Right cardiac atrium (tissue), 5 donors: Measurements from ENCODE around the gene EPHB2. TPM values are rescaled to one million over a fixed set of nuclear protein-coding genes. Genes with fewer than 3 reads are reported as not detected.

ENCODE experiments used
- ATAC-seq, 2 donors: fragments of 200-7000 bp; cut with Tn5 transposase; one replicate each; pipeline versions ENCODE4 v1.8.0 to v1.9.1; 2020; ENCODE audit warnings: moderate library complexity in 2 of 2, mild to moderate bottlenecking in 1 of 2
- DNase-seq, 3 donors: peaks; one replicate each; pipeline ENCODE4 v3.0.0-alpha.2; 2020
- H3K27ac ChIP-seq: one replicate; pipeline ENCODE4 v1.5.1; 2013; ENCODE audit warnings: mild to moderate bottlenecking, low read length, control low read depth, moderate library complexity
- H3K27me3 ChIP-seq: one replicate; pipeline ENCODE4 v1.6.1; 2013; ENCODE audit not compliant: control insufficient read depth, insufficient read depth
- H3K4me1 ChIP-seq: one replicate; pipeline ENCODE4 v1.6.1; 2013; ENCODE audit warnings: low read length; ENCODE audit not compliant: control insufficient read depth, insufficient read depth
- H3K4me3 ChIP-seq: one replicate; pipeline ENCODE4 v1.5.1; 2013; ENCODE audit warnings: low read length, control low read depth
- H3K9me3 ChIP-seq: one replicate; pipeline ENCODE4 v1.6.1; 2013; ENCODE audit warnings: low read length; ENCODE audit not compliant: control insufficient read depth
- WGBS: extraction: QIAGEN DNeasy Blood & Tissue Kit; methylation state at CpG from one replicate; pipeline ENCODE4 v1.1.7; 2013; 5-methylcytosine and 5-hydroxymethylcytosine counted together
- intact Hi-C, 4 donors: fragments of 100-400 bp; cut with DNase I; formaldehyde crosslinking; loops; one replicate each; pipeline versions ENCODE4 v1.11.0 to v1.14.0; 2022 to 2023
- polyA plus RNA-seq: library from polyadenylated mRNA; stranded (reverse); fragments of 200-250 nt; gene quantifications from one replicate; pipeline ENCODE4 v1.2.3, GENCODE V29; 2013
- total RNA-seq, 4 donors: library from RNA; stranded (reverse); fragmentation: NEBNext Ultra II Directional; extraction: Animal tissue kit (Norgen Biotek cat#: 25700); gene quantifications; one replicate each; pipeline ENCODE4 v1.2.1, GENCODE V29; 2021
- donor health status: healthy with polysubstance abuse.
- donor health status: DM: no; HTN: yes; CAD: no.
- donor health status: DM: no; HTN: no; CAD: no.
- donor health status: DM: no; HTN: yes; CAD: no; lungs with severe emphysema.
- donor health status: DM: yes; HTN: yes; CAD: no.

Gene EPHB2
- total and polyA plus RNA-seq, 5 donors: 1.2 to 7.7 (median 3.5) TPM

GRCh38 chr1:22722901-22723550, 12.4 kb downstream of the EPHB2 start:
- ATAC-seq (peak; percentile 44 to 51), DNase-seq (peak in 1 of 3 donors; percentile 49)
- intact Hi-C loops: loop anchor here in 1 of 4 donors (10.0 kb wide), 1 partner anchor 62 kb away; no protein-coding TSS in a partner anchor
- Histone ChIP-seq H3K27ac (no peak overlapping the region), H3K27me3 (no peaks in the 10 kb centered on the region), H3K9me3 (no peaks in the 10 kb centered on the region), H3K4me1 (no peaks in the 10 kb centered on the region), H3K4me3 (no peak overlapping the region)
- 45% methylated on average over 26 of the region's 26 CpGs for WGBS

GRCh38 chr1:22727873-22728272, 17.2 kb downstream of the EPHB2 start:
- no peaks in the 10 kb centered on the region for H3K27me3 ChIP-seq
- no peaks in the 10 kb centered on the region for H3K4me1 ChIP-seq
- no peak overlapping the region for H3K27ac ChIP-seq
- ATAC-seq (no peak), DNase-seq (no peak)
- WGBS: 91% methylated on average over 2 of the region's 2 CpGs
- H3K9me3 ChIP-seq: no peaks in the 10 kb centered on the region
- H3K4me3 ChIP-seq: no peak overlapping the region
- intact Hi-C loops: loop anchor here in 1 of 4 donors (10.0 kb wide), 1 partner anchor 57 kb away; no protein-coding TSS in a partner anchor

- no peak overlapping the region for H3K27ac ChIP-seq
- H3K4me1 ChIP-seq: no peaks in the 10 kb centered on the region
- WGBS: 63% methylated on average over 14 of the region's 14 CpGs
- DNase-seq: no peak
- H3K9me3 ChIP-seq: no peaks in the 10 kb centered on the region
- ATAC-seq: no peak
- no peak overlapping the region for H3K4me3 ChIP-seq
- H3K27me3 ChIP-seq: no peaks in the 10 kb centered on the region
- intact Hi-C loops: loop anchor here in 1 of 4 donors (10.0 kb wide), 1 partner anchor 56 kb away; no protein-coding TSS in a partner anchor
Measured at GRCh38 chr1:22728751-22729399, 18.2 kb downstream of the EPHB2 start.

- intact Hi-C loops: loop anchor here in 1 of 4 donors (10.0 kb wide), 1 partner anchor 55 kb away; no protein-coding TSS in a partner anchor
Measured at GRCh38 chr1:22729400-22729773, 18.7 kb downstream of the EPHB2 start.

GRCh38 chr1:22729912-22730311, 19.3 kb downstream of the EPHB2 start:
- ATAC-seq (no peak), DNase-seq (no peak)
- H3K9me3 ChIP-seq: no peaks in the 10 kb centered on the region
- no peak overlapping the region for H3K27ac ChIP-seq
- H3K4me3 ChIP-seq: no peak overlapping the region
- intact Hi-C loops: loop anchor here in 1 of 4 donors (10.0 kb wide), 1 partner anchor 55 kb away; no protein-coding TSS in a partner anchor
- no peaks in the 10 kb centered on the region for H3K27me3 ChIP-seq
- 69% methylated on average over 7 of the region's 7 CpGs for WGBS
- H3K4me1 ChIP-seq: no peaks in the 10 kb centered on the region

More at GRCh38 chr1:22729400-22729773, 18.7 kb downstream of the EPHB2 start:
- Histone ChIP-seq H3K27ac (no peak overlapping the region), H3K9me3 (no peaks in the 10 kb centered on the region), H3K4me3 (no peak overlapping the region), H3K27me3 (no peaks in the 10 kb centered on the region), H3K4me1 (no peaks in the 10 kb centered on the region)
- ATAC-seq: no peak
- DNase-seq: no peak
- 90% methylated on average over 1 of the region's 1 CpG for WGBS

GRCh38 chr1:22731924-22732720, 21.5 kb downstream of the EPHB2 start:
- ATAC-seq (peak; percentile 58 to 65), DNase-seq (peak in 2 of 3 donors; percentile 50 to 65)
- no peaks in the 10 kb centered on the region for H3K4me1 ChIP-seq
- 64% methylated on average over 12 of the region's 12 CpGs for WGBS
- H3K27ac ChIP-seq: no peak overlapping the region
- no peak overlapping the region for H3K4me3 ChIP-seq
- no peaks in the 10 kb centered on the region for H3K27me3 ChIP-seq
- H3K9me3 ChIP-seq: no peaks in the 10 kb centered on the region
- intact Hi-C loops: no loop called here

GRCh38 chr1:22733643-22734042, 23.0 kb downstream of the EPHB2 start:
- Histone ChIP-seq H3K9me3 (no peaks in the 10 kb centered on the region), H3K27ac (no peak overlapping the region), H3K27me3 (no peaks in the 10 kb centered on the region), H3K4me1 (no peaks in the 10 kb centered on the region), H3K4me3 (no peak overlapping the region)
- intact Hi-C loops: no loop called here
- ATAC-seq (no peak), DNase-seq (no peak)
- 95% methylated on average over 8 of the region's 8 CpGs for WGBS

- intact Hi-C loops: no loop called here
- H3K27ac ChIP-seq: no peak overlapping the region
- ATAC-seq (no peak), DNase-seq (no peak)
- no peaks in the 10 kb centered on the region for H3K4me1 ChIP-seq
- H3K27me3 ChIP-seq: no peaks in the 10 kb centered on the region
- WGBS: 70% methylated on average over 23 of the region's 23 CpGs
- H3K9me3 ChIP-seq: no peaks in the 10 kb centered on the region
- H3K4me3 ChIP-seq: no peak overlapping the region
Measured at GRCh38 chr1:22736501-22737080, 26.0 kb downstream of the EPHB2 start.

- no peaks in the 10 kb centered on the region for H3K4me1 ChIP-seq
- no peak for ATAC-seq
- no peak overlapping the region for H3K4me3 ChIP-seq
- H3K27ac ChIP-seq: no peak overlapping the region
- no peaks in the 10 kb centered on the region for H3K9me3 ChIP-seq
- H3K27me3 ChIP-seq: no peaks in the 10 kb centered on the region
- 89% methylated on average over 2 of the region's 2 CpGs for WGBS
- intact Hi-C loops: no loop called here
- DNase-seq: no peak
Measured at GRCh38 chr1:22737374-22738068, 26.9 kb downstream of the EPHB2 start.

GRCh38 chr1:22738069-22738435, 27.4 kb downstream of the EPHB2 start:
- no peak overlapping the region for H3K4me3 ChIP-seq
- intact Hi-C loops: no loop called here
- 100% methylated on average over 1 of the region's 1 CpG for WGBS

More at GRCh38 chr1:22738069-22738435, 27.4 kb downstream of the EPHB2 start:
- Histone ChIP-seq H3K4me1 (no peaks in the 10 kb centered on the region), H3K27ac (no peak overlapping the region), H3K27me3 (no peaks in the 10 kb centered on the region), H3K9me3 (no peaks in the 10 kb centered on the region)
- DNase-seq: no peak
- ATAC-seq: no peak
